ENCODE data around the gene DNM3.

The DNM3 gene

DNA sequence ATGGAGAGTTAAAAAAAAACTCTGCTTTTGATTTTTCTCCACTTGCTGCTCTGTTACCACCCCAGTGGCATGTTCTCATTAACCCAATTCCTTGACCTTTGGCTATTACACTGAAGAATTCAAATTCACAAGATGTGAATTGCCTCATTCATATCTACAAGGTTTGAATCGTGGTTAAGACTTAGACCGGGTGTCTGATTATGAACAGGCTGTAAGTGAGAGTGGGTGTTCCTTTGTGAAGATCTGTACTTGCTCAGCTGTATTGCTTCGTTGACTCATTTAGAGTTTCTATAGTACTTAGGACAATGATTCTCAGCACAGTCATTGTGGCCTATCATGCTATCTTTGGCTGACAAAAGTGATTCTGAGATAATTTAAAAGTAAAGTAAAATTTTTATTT is 36.4 kb downstream of the DNM3 start:
- H3K4me3 ChIP-seq (ENCODE audit: low read depth, low read length), result no peak overlapping the region
- no peak for TF ChIP-seq POLR2A (IDR thresholded peaks at IDR 0.05; ENCODE audit: extremely low read depth, insufficient read length)
- TF ChIP-seq, protein P1, sequence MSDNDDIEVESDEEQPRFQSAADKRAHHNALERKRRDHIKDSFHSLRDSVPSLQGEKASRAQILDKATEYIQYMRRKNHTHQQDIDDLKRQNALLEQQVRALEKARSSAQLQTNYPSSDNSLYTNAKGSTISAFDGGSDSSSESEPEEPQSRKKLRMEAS (IDR thresholded peaks at IDR 0.05; ENCODE audit: low read depth, low read length), result no peak
- TF ChIP-seq, protein P2, sequence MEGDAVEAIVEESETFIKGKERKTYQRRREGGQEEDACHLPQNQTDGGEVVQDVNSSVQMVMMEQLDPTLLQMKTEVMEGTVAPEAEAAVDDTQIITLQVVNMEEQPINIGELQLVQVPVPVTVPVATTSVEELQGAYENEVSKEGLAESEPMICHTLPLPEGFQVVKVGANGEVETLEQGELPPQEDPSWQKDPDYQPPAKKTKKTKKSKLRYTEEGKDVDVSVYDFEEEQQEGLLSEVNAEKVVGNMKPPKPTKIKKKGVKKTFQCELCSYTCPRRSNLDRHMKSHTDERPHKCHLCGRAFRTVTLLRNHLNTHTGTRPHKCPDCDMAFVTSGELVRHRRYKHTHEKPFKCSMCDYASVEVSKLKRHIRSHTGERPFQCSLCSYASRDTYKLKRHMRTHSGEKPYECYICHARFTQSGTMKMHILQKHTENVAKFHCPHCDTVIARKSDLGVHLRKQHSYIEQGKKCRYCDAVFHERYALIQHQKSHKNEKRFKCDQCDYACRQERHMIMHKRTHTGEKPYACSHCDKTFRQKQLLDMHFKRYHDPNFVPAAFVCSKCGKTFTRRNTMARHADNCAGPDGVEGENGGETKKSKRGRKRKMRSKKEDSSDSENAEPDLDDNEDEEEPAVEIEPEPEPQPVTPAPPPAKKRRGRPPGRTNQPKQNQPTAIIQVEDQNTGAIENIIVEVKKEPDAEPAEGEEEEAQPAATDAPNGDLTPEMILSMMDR (IDR thresholded peaks at IDR 0.05; ENCODE audit: low read depth, low read length), result no peak
- TF ChIP-seq MYC (IDR thresholded peaks at IDR 0.05; ENCODE audit: low read depth, low read length), result no peak
- no peak for DNase-seq (ENCODE audit: low read depth)

DNA sequence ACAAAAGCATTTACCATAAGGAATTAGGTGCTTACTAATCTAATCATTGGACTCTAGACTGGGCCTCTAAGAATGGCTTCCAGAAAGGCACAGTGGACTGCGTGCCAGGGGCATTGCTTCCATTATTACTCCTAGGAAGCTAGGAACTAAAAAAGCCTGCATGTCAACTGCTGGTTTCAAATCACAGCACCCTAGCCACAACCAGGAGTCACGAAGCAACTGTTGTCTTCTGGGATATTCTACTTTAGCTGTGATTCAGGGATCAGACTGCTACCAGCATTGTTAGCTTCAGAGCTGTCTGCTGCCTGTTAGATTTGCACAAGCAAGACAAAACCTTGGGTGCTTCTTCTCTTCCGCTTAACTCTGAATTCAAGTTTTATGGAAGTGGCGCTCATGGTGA is 38.3 kb downstream of the DNM3 start:
- TF ChIP-seq, protein P1 (IDR thresholded peaks at IDR 0.05; ENCODE audit: low read depth, low read length), result no peak
- no peak overlapping the region for H3K4me3 ChIP-seq (ENCODE audit: low read depth, low read length)
- DNase-seq (ENCODE audit: low read depth), result no peak

DNA sequence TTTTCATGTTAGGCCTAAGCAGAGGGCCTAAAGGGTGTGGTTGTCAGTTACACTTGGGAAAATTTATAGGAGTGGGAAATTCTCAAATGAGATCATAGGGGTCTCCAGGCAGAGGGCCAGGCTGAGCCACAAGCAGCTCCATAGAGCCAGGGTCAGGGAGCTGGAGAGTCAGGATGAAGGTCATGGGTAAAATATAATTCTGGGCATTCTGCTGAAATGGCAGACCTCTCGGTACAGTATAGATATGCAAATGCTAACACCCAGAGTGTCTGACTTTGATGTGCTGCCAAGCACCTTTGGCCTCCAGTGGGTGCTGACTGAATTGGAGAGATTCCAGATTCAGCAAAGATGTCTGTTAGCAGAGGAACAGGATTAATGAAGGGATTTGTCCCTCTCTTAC is 40.1 kb downstream of the DNM3 start:
- no peak for DNase-seq (ENCODE audit: low read depth)
- no peak overlapping the region for H3K4me3 ChIP-seq (ENCODE audit: low read depth, low read length)
- TF ChIP-seq MYC (IDR thresholded peaks at IDR 0.05; ENCODE audit: low read depth, low read length) (no peak), POLR2A (IDR thresholded peaks at IDR 0.05; ENCODE audit: extremely low read depth, insufficient read length) (no peak)
- TF ChIP-seq, protein P1 (IDR thresholded peaks at IDR 0.05; ENCODE audit: low read depth, low read length), result no peak
- TF ChIP-seq, protein P2 (IDR thresholded peaks at IDR 0.05; ENCODE audit: low read depth, low read length), result no peak

DNA sequence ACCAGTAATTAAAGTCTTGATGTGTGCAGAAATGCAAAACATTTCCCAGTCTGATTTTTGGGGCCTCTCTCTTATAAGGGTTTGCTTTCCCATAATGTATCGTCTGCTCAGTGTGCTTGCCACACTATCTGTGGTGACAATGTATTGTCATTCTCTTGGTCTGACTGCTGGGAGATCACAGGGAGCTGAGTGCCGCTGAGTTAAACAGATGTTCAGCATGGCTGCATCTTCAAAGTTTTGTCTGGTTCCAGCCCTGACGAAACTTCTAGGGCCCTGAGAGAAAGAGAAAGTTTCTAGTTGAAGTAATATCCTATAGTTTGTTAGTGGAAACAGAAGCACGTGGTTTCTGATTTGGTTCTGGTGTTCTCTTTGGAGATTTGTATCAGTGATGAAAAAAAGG is 42.6 kb downstream of the DNM3 start:
- H3K4me3 ChIP-seq (ENCODE audit: low read depth, low read length), result no peak overlapping the region
- TF ChIP-seq, protein P2 (IDR thresholded peaks at IDR 0.05; ENCODE audit: low read depth, low read length), result no peak
- TF ChIP-seq POLR2A (IDR thresholded peaks at IDR 0.05; ENCODE audit: extremely low read depth, insufficient read length) (no peak), MYC (IDR thresholded peaks at IDR 0.05; ENCODE audit: low read depth, low read length) (no peak)
- TF ChIP-seq, protein P1 (IDR thresholded peaks at IDR 0.05; ENCODE audit: low read depth, low read length), result no peak
- no peak for DNase-seq (ENCODE audit: low read depth)

DNA sequence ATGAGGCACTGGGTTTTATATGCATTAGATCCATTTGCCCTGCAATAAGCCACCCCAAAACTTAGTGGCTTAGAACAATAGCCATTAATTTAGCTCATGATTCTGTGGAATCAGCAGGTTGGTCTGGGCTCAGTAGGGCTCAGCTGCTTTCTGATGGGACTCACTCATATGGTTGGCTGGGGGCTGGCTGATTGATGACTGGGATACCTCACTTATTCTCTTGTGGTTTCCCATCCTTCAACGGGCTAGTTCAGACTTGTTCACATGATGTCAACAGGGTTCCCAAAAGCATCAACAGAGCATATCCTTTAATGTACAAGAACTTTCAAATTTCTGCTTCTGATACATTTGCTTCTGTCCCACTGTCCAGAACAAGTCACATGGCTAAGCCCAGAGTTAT is 43.2 kb downstream of the DNM3 start:
- DNase-seq (ENCODE audit: low read depth), result no peak
- TF ChIP-seq, protein P2 (IDR thresholded peaks at IDR 0.05; ENCODE audit: low read depth, low read length), result no peak
- TF ChIP-seq MYC (IDR thresholded peaks at IDR 0.05; ENCODE audit: low read depth, low read length), result no peak
- TF ChIP-seq, protein P1 (IDR thresholded peaks at IDR 0.05; ENCODE audit: low read depth, low read length), result no peak
- no peak for TF ChIP-seq POLR2A (IDR thresholded peaks at IDR 0.05; ENCODE audit: extremely low read depth, insufficient read length)
- H3K4me3 ChIP-seq (ENCODE audit: low read depth, low read length), result no peak overlapping the region

DNA sequence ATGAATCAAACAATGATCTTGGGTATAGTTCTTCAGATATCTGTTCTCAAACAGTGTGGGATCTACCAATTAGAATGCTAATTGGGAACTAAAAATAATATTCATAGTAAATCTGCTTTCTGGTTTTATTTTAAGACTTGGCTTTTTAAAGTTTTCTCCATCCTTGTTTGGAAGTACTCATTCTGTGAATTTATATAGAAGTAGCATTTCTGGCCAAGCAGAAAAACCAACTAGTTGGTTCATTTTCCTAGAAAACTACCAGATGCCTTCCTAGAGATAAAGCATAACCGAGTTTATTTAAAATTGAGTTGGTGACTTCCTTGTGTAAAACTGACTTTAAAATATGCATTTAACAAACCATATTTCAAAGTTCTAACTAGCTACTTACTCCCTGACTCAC is 48.8 kb downstream of the DNM3 start:
- TF ChIP-seq, protein P1 (IDR thresholded peaks at IDR 0.05; ENCODE audit: low read depth, low read length), result no peak
- no peak overlapping the region for H3K4me3 ChIP-seq (ENCODE audit: low read depth, low read length)
- no peak for DNase-seq (ENCODE audit: low read depth)
